Ishikawa (cell line): ENCODE data around the gene PTPN22.

Experiments
- CEBPB ChIP-seq: IDR thresholded peaks from 2 replicates; pipeline ENCODE4 v1.6.1; 2012
- CREB1 ChIP-seq: IDR thresholded peaks from 2 replicates; pipeline ENCODE4 v1.6.1; 2012; ENCODE audit warnings: low read depth
- EGR1 ChIP-seq: IDR thresholded peaks from 2 replicates; pipeline ENCODE4 v1.6.1; 2012
- EP300 ChIP-seq: IDR thresholded peaks from 2 replicates; pipeline ENCODE4 v1.6.1; 2012; ENCODE audit warnings: borderline replicate concordance
- FOXM1 ChIP-seq: IDR thresholded peaks from 2 replicates; pipeline ENCODE4 v1.6.1; 2012; ENCODE audit warnings: low read depth, borderline replicate concordance
- NFIC ChIP-seq: IDR thresholded peaks from 2 replicates; pipeline ENCODE4 v1.6.1; 2012
- RAD21 ChIP-seq: IDR thresholded peaks from 2 replicates; pipeline ENCODE4 v1.6.1; 2012; ENCODE audit warnings: low read depth
- TAF1 ChIP-seq: IDR thresholded peaks from 2 replicates; pipeline ENCODE4 v1.6.1; 2012; ENCODE audit warnings: low read depth, mild to moderate bottlenecking
- TCF12 ChIP-seq: IDR thresholded peaks from 2 replicates; pipeline ENCODE4 v1.6.1; 2012; ENCODE audit warnings: low read depth
- TEAD4 ChIP-seq: IDR thresholded peaks from 2 replicates; pipeline ENCODE4 v1.6.1; 2012
- USF1 ChIP-seq: IDR thresholded peaks from 2 replicates; pipeline ENCODE4 v1.6.1; 2012
- YY1 ChIP-seq: IDR thresholded peaks from 2 replicates; pipeline ENCODE4 v1.6.1; 2012; ENCODE audit warnings: low read depth
- ZBTB7A ChIP-seq: IDR thresholded peaks from 2 replicates; pipeline ENCODE4 v1.6.1; 2012; ENCODE audit warnings: low read depth
- TF ChIP-seq, protein P1 (sequence below): IDR thresholded peaks from 2 replicates; pipeline ENCODE4 v1.6.1; 2012
- TF ChIP-seq, protein P2 (sequence below): IDR thresholded peaks from 2 replicates; pipeline ENCODE4 v1.6.1; 2012; ENCODE audit warnings: low read depth, mild to moderate bottlenecking

PTPN22 gene

GRCh38 chr1:113895961-113896360, 24.4 kb upstream of the PTPN22 start:
- no peak for TF ChIP-seq TCF12
- TF ChIP-seq, protein P1, sequence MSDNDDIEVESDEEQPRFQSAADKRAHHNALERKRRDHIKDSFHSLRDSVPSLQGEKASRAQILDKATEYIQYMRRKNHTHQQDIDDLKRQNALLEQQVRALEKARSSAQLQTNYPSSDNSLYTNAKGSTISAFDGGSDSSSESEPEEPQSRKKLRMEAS = no peak
- no peak for TF ChIP-seq EP300
- TF ChIP-seq TEAD4 = no peak
- no peak for TF ChIP-seq CEBPB
- no peak for TF ChIP-seq EGR1
- no peak for TF ChIP-seq FOXM1

- TF ChIP-seq TCF12 = no peak
These were observed 23.6 kb upstream of the PTPN22 start for GRCh38 chr1:113895098-113895497.

- TF ChIP-seq, protein P1 = no peak
- TF ChIP-seq YY1 (no peak), CREB1 (no peak), EGR1 (no peak), FOXM1 (no peak), USF1 (no peak), EP300 (no peak), TAF1 (no peak), CEBPB (no peak), ZBTB7A (no peak), TCF12 (no peak), TEAD4 (no peak), RAD21 (no peak)
These were observed 21.8 kb upstream of the PTPN22 start for GRCh38 chr1:113893267-113893666.

DNA sequence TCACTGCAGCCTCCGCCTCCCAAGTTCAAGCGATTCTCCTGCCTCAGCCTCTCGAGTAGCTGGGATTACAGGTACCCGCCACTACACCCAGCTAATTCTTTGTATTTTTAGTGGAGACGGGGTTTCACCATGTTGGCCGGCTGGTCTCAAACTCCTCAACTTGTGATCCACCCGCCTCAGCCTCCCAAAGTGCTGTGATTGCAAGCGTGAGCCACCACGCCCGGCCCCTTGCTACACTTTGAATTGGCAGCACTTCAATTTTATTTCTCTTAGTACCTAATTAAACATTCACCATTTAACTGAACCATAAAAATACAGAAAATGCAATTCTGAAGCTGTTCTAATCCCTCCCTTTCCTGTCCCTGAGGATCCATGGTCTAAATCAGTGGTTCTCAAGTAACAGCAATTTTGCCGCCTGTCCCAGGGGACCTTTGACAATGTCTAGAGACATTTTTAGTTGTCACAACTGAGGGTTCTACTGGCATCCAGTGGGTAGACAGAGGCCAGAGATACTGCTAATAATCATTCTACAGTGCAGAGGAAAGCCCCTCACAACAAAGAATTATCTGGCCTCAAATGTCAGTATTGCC, 20.2 kb upstream of the PTPN22 start:
- TF ChIP-seq YY1 = no peak
- no peak for TF ChIP-seq NFIC
- TF ChIP-seq ZBTB7A = no peak
- no peak for TF ChIP-seq CREB1
- TF ChIP-seq EP300 = no peak
- TF ChIP-seq CEBPB = no peak
- no peak for TF ChIP-seq RAD21
- TF ChIP-seq, protein P2, sequence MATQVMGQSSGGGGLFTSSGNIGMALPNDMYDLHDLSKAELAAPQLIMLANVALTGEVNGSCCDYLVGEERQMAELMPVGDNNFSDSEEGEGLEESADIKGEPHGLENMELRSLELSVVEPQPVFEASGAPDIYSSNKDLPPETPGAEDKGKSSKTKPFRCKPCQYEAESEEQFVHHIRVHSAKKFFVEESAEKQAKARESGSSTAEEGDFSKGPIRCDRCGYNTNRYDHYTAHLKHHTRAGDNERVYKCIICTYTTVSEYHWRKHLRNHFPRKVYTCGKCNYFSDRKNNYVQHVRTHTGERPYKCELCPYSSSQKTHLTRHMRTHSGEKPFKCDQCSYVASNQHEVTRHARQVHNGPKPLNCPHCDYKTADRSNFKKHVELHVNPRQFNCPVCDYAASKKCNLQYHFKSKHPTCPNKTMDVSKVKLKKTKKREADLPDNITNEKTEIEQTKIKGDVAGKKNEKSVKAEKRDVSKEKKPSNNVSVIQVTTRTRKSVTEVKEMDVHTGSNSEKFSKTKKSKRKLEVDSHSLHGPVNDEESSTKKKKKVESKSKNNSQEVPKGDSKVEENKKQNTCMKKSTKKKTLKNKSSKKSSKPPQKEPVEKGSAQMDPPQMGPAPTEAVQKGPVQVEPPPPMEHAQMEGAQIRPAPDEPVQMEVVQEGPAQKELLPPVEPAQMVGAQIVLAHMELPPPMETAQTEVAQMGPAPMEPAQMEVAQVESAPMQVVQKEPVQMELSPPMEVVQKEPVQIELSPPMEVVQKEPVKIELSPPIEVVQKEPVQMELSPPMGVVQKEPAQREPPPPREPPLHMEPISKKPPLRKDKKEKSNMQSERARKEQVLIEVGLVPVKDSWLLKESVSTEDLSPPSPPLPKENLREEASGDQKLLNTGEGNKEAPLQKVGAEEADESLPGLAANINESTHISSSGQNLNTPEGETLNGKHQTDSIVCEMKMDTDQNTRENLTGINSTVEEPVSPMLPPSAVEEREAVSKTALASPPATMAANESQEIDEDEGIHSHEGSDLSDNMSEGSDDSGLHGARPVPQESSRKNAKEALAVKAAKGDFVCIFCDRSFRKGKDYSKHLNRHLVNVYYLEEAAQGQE = no peak
- TF ChIP-seq TEAD4 = no peak
- TF ChIP-seq USF1 = no peak
- TF ChIP-seq TAF1 = no peak
- TF ChIP-seq EGR1 = no peak
- TF ChIP-seq TCF12 = no peak
- TF ChIP-seq FOXM1 = no peak
- TF ChIP-seq, protein P1 = no peak

- no peak for TF ChIP-seq CREB1
- TF ChIP-seq CEBPB = no peak
- no peak for TF ChIP-seq RAD21
These were observed 19.3 kb upstream of the PTPN22 start for GRCh38 chr1:113890816-113891215.

GRCh38 chr1:113887402-113888175, 16.1 kb upstream of the PTPN22 start, which contains the start of gene BCL2L15:
TSS of gene BCL2L15 (minus strand) at chr1:113887581. CDS start at chr1:113887375, 206 bp downstream.
- TF ChIP-seq TCF12 (no peak), FOXM1 (peak; percentile 34; the same call in 1 of the 2 replicates), EGR1 (no peak), TEAD4 (peak; percentile 52; the same call in 1 of the 2 replicates), EP300 (peak; percentile 67; the same call in 1 of the 2 replicates), NFIC (peak; percentile 44; the same call in 1 of the 2 replicates)
- TF ChIP-seq, protein P1 = peak; percentile 11; the same call in 1 of the 2 replicates
